Coronary artery (tissue), 2 donors: ENCODE measurements around the gene AQP5.

Experiments
- DNase-seq: peaks from one replicate; pipeline ENCODE4 v3.0.0-alpha.2; 2017; ENCODE audit warnings: low spot score
- H3K27ac ChIP-seq, 2 donors: fragments of 200-600 bp; sonication (generic); one replicate each; pipeline ENCODE4 v1.5.1; 2016 to 2019
- H3K4me3 ChIP-seq: fragments of 200-600 bp; sonication (generic); 2 replicates; pipeline ENCODE4 v1.5.1; 2016; ENCODE audit warnings: mild to moderate bottlenecking, moderate library complexity
- CTCF ChIP-seq: fragments of 200-600 bp; sonication (generic); IDR thresholded peaks from one replicate; pipeline ENCODE4 v1.5.1; 2019; ENCODE audit warnings: antibody characterized with exemption

Gene AQP5

GRCh38 chr12:50006280-50006679 lies 44.6 kb downstream of the AQP5 start:
- Histone ChIP-seq H3K27ac (no peak overlapping the region), H3K4me3 (no peak overlapping the region)
- DNase-seq: no peak
- no peak for TF ChIP-seq CTCF

GRCh38 chr12:50006754-50007442 lies 45.2 kb downstream of the AQP5 start:
- Histone ChIP-seq H3K4me3 (no peak overlapping the region), H3K27ac (no peak overlapping the region)
- no peak for TF ChIP-seq CTCF
- DNase-seq: no peak

GRCh38 chr12:50013361-50014147 lies 51.9 kb downstream of the AQP5 start:
- DNase-seq: no peak
- Histone ChIP-seq H3K27ac (no peak overlapping the region), H3K4me3 (no peak overlapping the region)
- TF ChIP-seq CTCF: no peak

GRCh38 chr12:50014342-50014741 lies 52.7 kb downstream of the AQP5 start:
- no peak overlapping the region for H3K4me3 ChIP-seq
- DNase-seq: no peak
- no peak for TF ChIP-seq CTCF
- no peak overlapping the region for H3K27ac ChIP-seq
